RWPE1 (cell line): ENCODE data around the gene MARF1.
"Not testable (repeated sequence)": the region's sequence is repeated elsewhere in the genome, so short reads cannot be mapped to it uniquely, and the experiment has no call there.

Experiments
- CTCF ChIA-PET: fragments of 350-600 bp; sonication (Branson Sonifier 250); formaldehyde crosslinking; extraction: SDS; loops from one replicate; lab custom pipeline; 2021; lab: Yijun Ruan, JAX
- POLR2A ChIA-PET: fragments of 400-600 bp; formaldehyde crosslinking; extraction: SDS; loops from one replicate; lab custom pipeline; 2020; ENCODE audit warnings: antibody characterized with exemption; ENCODE audit not compliant: low non-redundant PET; lab: Yijun Ruan, JAX
- DNase-seq: peaks from one replicate; pipeline ENCODE4 v3.0.0; 2012; ENCODE audit warnings: low spot score
- H3K27ac ChIP-seq: fragments of 450-650 bp; 2 replicates; pipeline ENCODE4 v1.5.1; 2017
- TF ChIP-seq, protein P1 (sequence below): fragments of 450-650 bp; conservative IDR thresholded peaks from 2 replicates; pipeline ENCODE4 v1.5.1; 2017; ENCODE audit warnings: low read depth, mild to moderate bottlenecking

Gene MARF1

DNA sequence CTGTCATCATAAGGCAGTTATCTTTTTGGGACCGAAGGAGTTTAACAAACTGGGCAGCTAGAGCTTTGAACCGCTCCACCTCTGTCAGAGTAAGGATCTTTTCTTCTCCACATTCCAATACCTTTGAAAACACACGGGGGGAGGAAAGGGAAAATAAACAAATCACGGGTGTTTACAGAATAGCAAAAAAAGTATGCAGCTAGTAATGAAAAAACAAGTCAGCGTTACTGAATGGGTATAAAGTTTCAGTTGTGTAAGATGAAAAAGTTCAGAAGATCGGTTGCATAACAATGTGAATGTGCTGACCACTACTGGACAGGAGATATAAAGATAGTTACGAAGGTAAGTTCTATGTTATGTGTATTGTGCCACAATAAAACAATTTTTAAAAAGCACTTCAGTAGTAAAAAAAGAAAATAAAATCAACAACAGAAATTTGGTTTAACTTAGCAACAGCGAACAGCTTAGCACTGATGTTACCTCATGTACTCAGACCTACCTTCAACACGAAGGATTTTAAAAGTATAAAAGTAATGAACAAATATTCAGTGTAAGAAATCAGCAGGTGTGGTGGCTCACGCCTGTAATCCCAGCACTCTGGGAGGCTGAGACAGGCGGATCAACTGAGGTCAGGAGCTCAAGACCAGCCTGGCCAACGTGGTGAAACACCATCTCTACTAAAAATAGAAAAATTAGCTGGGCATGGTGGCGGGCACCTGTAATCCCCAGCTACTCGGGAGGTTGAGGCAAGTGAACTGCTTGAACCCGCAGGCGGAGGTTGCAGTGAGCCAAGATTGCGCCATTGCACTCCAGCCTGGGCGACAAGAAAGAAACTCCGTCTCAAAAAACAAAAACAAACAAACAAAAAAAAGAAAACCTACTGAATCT is 34.3 kb downstream of the MARF1 start:
- POLR2A ChIA-PET = no interaction called here
- H3K27ac ChIP-seq = no peak overlapping the region
- DNase-seq = no peak
- CTCF ChIA-PET = no interaction called here
- TF ChIP-seq, protein P1, sequence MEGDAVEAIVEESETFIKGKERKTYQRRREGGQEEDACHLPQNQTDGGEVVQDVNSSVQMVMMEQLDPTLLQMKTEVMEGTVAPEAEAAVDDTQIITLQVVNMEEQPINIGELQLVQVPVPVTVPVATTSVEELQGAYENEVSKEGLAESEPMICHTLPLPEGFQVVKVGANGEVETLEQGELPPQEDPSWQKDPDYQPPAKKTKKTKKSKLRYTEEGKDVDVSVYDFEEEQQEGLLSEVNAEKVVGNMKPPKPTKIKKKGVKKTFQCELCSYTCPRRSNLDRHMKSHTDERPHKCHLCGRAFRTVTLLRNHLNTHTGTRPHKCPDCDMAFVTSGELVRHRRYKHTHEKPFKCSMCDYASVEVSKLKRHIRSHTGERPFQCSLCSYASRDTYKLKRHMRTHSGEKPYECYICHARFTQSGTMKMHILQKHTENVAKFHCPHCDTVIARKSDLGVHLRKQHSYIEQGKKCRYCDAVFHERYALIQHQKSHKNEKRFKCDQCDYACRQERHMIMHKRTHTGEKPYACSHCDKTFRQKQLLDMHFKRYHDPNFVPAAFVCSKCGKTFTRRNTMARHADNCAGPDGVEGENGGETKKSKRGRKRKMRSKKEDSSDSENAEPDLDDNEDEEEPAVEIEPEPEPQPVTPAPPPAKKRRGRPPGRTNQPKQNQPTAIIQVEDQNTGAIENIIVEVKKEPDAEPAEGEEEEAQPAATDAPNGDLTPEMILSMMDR = no peak

DNA sequence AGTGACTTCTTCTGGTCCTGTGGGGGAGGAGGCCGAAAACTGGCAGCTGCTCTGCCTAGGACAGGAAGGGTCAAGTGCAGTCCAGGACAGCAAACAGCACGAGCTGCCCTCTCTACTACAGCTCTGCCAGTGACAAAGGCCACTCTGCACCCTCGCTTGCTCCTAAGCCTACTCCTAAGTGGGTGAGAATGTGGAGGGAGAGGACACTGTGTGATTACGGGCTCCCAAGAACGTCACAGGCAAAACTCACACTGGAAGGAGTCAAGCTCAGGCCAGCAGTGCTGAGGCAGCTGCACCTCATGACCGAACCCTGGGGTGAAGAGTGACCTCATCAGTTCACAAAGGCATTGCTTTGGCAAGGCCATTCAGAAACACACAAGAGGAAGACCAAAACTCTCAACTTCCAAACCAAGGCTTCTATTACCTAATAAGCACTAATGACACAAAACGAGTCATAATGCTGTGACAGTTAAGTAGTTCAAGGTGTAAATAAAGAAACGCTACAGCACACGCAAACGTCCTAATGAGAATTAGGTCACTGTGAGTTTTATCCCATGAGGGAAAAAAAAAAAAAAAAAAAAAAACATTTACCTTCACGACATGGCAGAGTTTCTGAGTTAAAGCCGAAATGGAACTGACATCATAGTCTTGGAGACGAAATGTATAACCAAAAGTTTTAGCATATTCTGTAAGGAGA is 35.1 kb downstream of the MARF1 start:
- CTCF ChIA-PET = interaction anchor here (0.6 kb wide), 1 partner anchor 92 kb away, joined by 4 read pairs; no protein-coding TSS in a partner anchor
- TF ChIP-seq, protein P1 = no peak
- POLR2A ChIA-PET = no interaction called here
- H3K27ac ChIP-seq = no peak overlapping the region
- DNase-seq = peak; percentile 12

- DNase-seq, H3K27ac ChIP-seq, POLR2A ChIA-PET: not testable (repeated sequence)
- CTCF ChIA-PET = interaction anchor here (0.6 to 0.8 kb wide), 2 partner anchors 36 to 92 kb away, joined by 4 to 6 read pairs; partner anchors contain the start of gene MARF1
Observed at GRCh38 chr16:15607221-15607699, 35.7 kb downstream of the MARF1 start.

DNA sequence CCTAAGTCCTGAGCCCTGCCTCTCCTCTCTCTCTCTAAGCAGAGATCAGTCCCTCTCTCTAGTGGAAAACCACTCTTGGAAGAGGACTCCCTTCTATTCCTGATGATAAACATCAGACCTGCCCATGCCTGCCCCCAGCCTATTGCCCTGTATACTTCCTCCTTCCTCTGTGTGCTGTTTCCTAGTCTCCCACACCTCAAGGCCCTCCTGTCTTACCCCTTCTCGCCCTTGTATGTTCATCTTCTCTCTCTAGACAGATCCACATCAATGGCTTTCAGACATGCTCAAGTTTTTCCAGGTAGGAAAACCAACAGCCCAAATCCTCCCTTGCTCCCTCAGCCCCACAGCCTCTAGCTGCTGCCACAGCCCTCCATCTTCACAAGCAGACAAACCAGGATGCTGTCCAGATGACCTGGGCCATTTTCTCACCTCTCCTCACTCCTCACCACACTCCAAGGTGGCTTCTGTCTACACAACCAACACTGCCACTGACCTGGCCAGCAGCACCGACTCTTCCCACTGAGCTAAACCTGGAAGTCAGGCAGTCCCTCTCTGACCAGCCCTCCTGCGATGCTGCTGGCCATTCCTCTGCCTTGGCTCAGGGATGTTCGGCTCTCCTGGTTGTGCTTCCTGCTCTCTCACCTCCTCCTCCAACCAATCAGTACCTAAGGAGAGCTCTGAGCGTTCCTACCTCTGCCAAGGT is 36.3 kb downstream of the MARF1 start:
- CTCF ChIA-PET = interaction anchor here (0.6 to 0.8 kb wide), 2 partner anchors 36 to 91 kb away, joined by 4 to 6 read pairs; partner anchors contain the start of gene MARF1
- POLR2A ChIA-PET = no interaction called here
- H3K27ac ChIP-seq = no peak overlapping the region
- TF ChIP-seq, protein P1 = no peak
- no peak for DNase-seq

DNA sequence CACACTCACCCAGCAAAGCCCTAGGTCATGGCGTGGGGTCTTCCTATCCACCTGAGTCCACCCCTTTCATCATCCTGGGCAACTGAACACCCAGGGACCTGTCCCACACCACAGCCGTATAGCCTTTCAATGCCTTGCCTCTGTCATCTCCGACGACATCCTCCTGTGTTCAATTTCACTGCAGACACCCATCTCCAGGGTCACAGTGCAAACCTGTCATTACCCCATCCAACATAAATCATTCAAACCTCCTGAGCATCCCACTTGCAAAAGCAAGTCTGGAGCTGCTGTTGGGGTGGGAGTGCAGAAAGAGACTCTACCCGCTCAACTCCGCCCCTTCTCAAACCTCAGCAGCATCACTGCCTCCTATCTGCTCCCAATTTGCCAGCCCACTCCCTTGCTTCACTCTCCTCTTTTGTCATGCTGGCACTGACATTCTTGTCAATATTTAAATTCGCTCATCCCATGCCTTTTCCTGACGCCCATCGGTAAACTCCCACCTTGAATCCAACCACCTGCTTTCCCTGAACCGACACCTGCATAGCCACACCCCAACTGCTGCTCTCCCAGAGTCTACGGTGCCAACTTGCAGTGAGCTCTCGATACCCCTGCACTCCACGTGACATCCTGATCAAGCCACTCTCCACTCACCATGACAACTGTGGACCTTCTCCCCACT is 37.0 kb downstream of the MARF1 start:
- no peak overlapping the region for H3K27ac ChIP-seq
- CTCF ChIA-PET = interaction anchor here (0.9 kb wide), 1 partner anchor 37 kb away, joined by 3 read pairs; the partner anchor contains the start of gene MARF1
- POLR2A ChIA-PET = no interaction called here
- TF ChIP-seq, protein P1 = no peak
- no peak for DNase-seq

GRCh38 chr16:15604460-15605440 is 38.2 kb downstream of the MARF1 start:
- TF ChIP-seq, protein P1 = no peak
- no peak overlapping the region for H3K27ac ChIP-seq
- DNase-seq = no peak
- ChIA-PET CTCF (no interaction called here), POLR2A (no interaction called here)
